Myocyte (in vitro differentiated cells): Measurements from ENCODE around the gene ESD. TPM values are rescaled to one million over a fixed set of nuclear protein-coding genes. Genes with fewer than 3 reads are reported as not detected.
"Not testable (repeated sequence)": the region's sequence is repeated elsewhere in the genome, so short reads cannot be mapped to it uniquely, and the experiment has no call there.

ENCODE experiments used
- DNase-seq: peaks from one replicate; pipeline ENCODE4 v3.0.0-alpha.2; 2012; ENCODE audit warnings: low read depth
- total RNA-seq: library from RNA; depleted of rRNA; stranded (reverse); fragments of >200 nt; gene quantifications from 2 replicates; pipeline ENCODE4 v1.2.3, GENCODE V29; 2014

ESD gene
- total RNA-seq, 1 donor from 2014 or later = 146 TPM

- no peak for DNase-seq
These were observed 1.6 kb downstream of the ESD start for GRCh38 chr13:46795321-46795720.

- DNase-seq = no peak
These were observed 13.5 kb downstream of the ESD start for GRCh38 chr13:46783504-46783903.

DNA sequence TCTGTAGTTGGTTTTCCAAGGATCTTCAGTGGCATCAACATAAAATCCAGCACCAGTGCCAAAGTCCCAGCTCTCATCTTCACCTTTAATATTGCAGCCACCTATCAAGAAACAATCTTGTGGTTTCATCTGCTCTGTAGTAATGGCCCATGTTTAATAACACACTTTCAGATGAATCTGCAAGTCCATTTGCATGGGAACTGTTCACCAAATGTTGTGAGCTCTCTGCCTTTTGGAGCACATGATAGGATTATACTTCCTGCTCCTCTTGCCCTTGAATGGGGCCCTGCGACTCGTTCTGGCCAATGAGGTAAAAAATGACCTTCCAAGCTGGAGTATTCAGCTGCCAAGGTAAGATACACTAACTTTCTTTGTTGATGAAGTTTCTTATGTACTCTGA lies 14.3 kb downstream of the ESD start:
- no peak for DNase-seq

- DNase-seq = no peak
These were observed 14.9 kb downstream of the ESD start for GRCh38 chr13:46782066-46782465.

- DNase-seq = no peak
These were observed 18.1 kb downstream of the ESD start for GRCh38 chr13:46778890-46779289.

DNA sequence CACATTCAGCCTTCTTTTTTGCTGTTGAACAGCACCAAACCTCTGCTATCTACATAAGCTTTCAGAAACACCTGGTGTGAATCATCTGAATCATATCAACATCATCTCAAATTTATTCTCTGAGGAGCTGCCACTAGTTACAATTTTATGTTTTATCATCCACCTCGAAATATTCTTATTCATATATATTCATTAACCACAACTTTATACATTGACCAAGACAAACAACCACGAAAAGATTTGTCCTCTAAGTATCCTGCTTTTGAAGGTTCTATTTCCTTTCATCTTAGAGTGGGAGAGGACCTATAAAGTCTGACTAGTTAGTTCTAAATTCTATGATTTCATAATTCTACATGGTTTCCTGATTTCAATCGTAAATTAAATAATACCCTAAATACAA lies 18.9 kb downstream of the ESD start:
- no peak for DNase-seq

GRCh38 chr13:46775385-46776107 lies 21.4 kb downstream of the ESD start:
- DNase-seq = no peak

GRCh38 chr13:46773541-46773940 lies 23.4 kb downstream of the ESD start:
- DNase-seq = no peak

GRCh38 chr13:46771693-46772092 lies 25.3 kb downstream of the ESD start:
- no peak for DNase-seq

DNA sequence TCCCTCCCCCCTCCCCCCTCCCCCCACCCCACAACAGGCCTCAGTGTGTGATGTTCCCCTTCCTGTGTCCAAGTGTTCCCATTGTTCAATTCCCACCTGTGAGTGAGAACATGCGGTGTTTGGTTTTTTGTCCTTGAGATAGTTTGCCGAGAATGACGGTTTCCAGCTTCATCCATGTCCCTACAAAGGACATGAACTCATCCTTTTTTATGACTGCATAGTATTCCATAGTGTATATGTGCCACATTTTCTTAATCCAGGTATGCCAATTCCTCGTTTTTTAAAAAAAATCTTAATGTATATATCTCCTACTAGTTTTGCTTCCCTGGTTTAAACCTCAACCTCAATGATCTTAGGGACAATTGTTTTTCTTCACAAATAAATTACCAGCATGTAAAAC lies 27.0 kb downstream of the ESD start:
- DNase-seq = not testable (repeated sequence)

GRCh38 chr13:46761866-46762265 lies 35.1 kb downstream of the ESD start:
- DNase-seq = no peak

- no peak for DNase-seq
These were observed 35.8 kb downstream of the ESD start for GRCh38 chr13:46761174-46761573.

- no peak for DNase-seq
These were observed 37.1 kb downstream of the ESD start for GRCh38 chr13:46759846-46760245.

GRCh38 chr13:46757640-46758039 lies 39.3 kb downstream of the ESD start:
- DNase-seq = no peak

GRCh38 chr13:46756977-46757376 lies 40.0 kb downstream of the ESD start:
- DNase-seq = no peak

GRCh38 chr13:46755508-46755907 lies 41.5 kb downstream of the ESD start:
- not testable (repeated sequence) for DNase-seq

DNA sequence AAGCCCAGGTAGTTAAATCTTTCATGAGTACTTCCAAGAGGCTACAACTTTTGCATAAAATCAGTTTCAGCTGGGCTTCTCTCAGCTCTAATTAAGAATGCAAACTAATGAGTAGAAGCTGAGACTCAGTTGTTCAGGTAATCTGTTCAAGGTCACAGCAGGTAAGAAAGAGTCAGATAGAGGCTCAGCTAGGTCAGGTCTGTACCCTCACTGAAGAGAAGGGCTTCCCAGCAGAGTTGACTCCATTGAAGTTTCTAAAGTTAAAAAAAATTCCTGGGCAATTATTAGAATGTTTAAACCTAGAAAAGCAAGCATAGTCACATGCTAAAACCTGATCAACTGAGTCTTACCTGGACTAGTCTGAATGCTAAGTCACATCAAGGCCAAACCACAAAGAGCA lies 42.1 kb downstream of the ESD start:
- no peak for DNase-seq

GRCh38 chr13:46753917-46754316 lies 43.0 kb downstream of the ESD start:
- no peak for DNase-seq

DNA sequence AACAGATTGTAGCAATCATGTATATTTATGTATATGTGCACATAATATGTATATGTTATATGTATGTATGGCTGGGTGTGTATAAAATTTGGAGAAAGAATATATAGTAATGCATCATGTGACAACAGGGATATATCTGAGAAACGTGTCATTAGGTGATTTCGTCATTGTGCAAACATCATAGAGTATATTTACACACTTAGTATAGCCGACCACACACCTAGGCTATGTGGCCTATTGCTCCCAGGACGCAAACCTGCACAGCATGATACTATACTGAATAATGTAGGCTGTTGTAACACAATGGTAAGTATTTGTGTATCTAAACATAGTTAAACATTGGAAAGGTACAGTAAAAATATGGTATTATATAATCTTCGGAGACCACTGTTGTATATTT lies 43.8 kb downstream of the ESD start:
- DNase-seq = no peak

DNA sequence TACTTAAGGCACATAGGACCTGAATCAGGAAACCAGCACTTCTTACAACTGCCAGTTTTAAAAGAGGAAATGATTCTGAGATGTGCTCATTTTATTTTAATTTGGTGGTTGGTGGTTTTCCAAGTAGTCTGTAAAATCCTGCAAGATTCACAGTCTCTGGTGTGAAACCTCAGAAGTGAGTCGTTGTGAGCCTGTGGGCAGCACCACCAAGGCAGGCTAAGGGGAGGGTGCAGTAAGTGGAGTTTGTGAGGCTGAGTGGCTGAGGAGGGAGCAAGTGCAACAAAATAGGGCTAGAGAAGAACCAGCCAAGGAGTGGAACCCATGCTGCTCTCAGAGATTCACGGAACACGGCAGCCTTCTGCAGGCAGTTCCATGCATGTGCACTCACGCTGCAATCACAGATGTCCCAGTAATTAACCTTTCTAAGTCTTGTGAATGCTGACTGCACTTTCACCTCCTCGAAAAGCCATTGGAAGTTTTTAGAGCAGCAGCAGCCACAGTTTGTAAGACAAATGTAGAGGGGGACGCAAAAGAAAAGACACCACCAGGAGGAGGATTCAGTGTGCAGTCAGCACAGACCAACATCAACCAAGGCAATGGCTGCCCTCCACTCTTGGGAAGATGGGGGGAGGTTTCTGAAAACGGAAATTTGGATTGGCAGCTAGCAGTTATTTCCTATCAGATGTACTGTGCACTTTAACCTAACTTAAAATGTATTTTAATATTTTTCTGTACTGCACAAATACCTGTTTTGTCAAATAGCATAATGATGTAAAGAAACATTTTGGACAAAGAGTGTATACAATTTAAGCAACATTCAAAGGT lies 44.9 kb downstream of the ESD start:
- peak; percentile 54 for DNase-seq

GRCh38 chr13:46749951-46750350 lies 47.0 kb downstream of the ESD start:
- peak; percentile 83 for DNase-seq

DNA sequence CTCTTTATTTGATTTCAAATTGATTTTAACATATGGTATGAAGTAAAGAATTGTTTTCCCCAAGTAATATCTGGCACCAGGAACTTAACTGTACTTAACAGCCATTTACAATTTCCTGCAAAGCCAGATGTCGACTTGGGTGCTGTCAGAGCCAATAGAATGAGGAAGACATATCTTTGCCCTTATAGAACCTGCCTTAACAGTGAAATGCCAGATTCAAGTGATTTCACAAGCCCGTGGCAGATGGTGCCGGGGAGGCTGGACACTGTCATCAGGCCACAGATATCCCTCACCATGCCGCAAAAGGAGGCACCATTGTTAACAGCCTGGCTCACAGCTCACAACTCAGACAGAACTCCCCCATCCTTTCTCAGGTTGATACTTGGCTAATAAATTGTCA lies 48.7 kb downstream of the ESD start:
- DNase-seq = no peak
